GM19025 (cell line): ENCODE results near the gene ELL.

Experiments used
- ATAC-seq: cut with Tn5 transposase; IDR thresholded peaks from one replicate; pipeline ENCODE4 v1.9.1; 2021; ENCODE audit warnings: mild to moderate bottlenecking, low read depth, moderate library complexity; ENCODE audit not compliant: unreplicated experiment

Gene ELL

GRCh38 chr19:18506101-18506930 lies 15.6 kb downstream of the ELL start:
- ATAC-seq, result no peak

DNA sequence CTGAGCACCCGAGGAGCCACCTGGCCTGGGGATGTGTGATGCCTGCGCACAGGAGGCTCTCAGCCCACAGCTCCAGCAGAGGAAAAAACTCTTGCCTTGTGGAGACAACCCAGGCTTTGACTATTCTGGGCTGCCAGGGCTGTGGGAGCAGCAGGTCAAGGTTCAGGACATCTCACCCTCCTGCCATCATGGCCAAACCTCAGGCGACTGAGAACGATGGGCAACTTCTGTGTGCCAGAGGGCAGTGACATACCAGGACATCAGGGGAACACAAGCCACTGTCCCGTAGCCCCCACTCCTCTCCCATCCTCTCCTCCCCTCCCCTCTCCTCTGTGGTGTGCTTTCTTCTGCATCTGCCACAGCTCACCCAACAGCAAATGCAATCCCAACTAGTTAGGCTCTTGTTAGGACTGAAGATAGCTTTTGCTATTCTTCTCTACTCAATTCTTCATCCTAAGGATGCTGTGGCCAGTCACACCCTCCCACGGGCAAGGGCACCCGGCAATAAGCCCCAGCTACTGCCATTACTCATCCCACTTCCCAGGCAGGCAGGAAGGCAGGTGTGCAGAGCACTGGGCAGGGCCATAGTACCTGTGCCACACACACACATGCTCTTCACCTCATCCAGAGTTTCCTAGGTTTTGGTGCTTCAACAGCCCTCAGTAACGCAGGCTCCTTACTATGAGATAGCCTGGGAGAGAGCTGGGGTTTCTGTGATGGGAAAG lies 16.8 kb downstream of the ELL start:
- ATAC-seq, result no peak

- peak; percentile 72 for ATAC-seq
Observed at GRCh38 chr19:18503971-18504885, 17.6 kb downstream of the ELL start.

DNA sequence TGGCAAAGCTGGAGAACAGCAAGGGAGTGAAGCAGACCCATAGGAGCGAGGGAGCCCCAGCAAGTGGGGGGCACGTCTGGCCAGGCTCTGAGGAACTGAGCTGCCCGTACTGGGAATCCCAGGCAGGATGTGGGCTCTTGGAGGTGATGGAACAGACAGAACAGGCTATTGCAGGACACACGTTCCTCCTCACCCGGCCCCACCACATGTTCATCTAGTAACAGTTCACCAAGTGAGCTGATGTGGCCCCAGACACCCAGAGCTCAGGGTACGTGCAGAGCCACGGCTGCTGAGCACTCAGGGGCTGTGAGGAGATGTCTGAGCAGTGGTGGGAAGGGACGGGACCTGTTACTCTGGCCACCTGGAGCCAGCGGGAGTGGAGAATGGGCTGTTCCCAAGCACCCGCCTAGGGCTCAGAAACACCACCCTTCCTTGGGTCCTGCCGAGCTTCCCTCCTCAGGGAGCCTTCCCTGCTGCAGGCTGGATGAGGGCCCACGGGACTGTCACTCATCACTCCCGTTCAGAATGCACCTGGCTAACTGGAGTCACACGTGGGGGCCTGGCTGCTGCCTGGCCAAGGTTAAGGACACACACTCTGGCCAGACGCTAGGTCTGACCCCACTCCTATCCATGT lies 18.4 kb downstream of the ELL start:
- no peak for ATAC-seq

GRCh38 chr19:18502638-18503294 lies 19.1 kb downstream of the ELL start:
- no peak for ATAC-seq

- no peak for ATAC-seq
Observed at GRCh38 chr19:18502246-18502637, 19.6 kb downstream of the ELL start.

- ATAC-seq, result no peak
Observed at GRCh38 chr19:18501832-18502231, 20.0 kb downstream of the ELL start.

- no peak for ATAC-seq
Observed at GRCh38 chr19:18501351-18501750, 20.5 kb downstream of the ELL start.

DNA sequence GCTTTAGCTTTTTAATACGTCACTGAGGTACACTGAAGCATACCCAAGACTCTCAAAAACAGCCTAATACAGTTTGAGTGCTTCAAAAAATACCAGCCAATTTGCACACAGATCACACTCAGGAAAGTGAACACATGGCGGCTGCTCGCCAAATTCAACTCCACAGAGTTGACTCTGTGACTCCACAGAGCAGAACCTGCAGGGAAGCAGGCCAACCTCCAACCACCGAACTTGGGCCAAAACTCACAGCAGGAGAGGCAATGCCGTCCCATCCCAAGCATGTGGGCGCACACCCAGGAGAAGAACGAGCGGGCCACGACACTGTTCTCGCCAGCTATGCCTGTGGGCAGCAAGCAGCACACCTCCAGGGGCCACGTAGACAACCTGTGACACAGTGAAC lies 21.1 kb downstream of the ELL start:
- ATAC-seq, result no peak

DNA sequence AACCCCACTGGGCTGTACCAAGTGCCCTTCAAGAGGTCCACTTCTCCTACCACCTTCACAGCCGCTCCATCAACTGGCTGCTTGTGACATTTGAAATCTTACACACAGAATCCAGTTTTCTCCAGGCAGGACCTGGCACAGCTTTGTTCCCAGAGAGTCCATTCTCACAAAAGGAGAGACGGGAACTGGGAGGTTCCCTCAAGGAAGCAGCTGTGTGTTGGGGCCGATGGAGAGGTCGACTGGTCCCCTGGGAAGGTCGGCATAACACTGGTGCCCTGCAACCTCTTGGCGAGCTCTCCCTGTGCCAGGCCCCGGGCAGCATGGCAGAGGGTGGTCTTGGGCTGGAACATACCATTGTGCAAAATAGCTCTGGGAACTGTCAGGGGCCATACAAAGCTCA lies 21.5 kb downstream of the ELL start:
- no peak for ATAC-seq

- ATAC-seq, result no peak
Observed at GRCh38 chr19:18499055-18499775, 22.7 kb downstream of the ELL start.

DNA sequence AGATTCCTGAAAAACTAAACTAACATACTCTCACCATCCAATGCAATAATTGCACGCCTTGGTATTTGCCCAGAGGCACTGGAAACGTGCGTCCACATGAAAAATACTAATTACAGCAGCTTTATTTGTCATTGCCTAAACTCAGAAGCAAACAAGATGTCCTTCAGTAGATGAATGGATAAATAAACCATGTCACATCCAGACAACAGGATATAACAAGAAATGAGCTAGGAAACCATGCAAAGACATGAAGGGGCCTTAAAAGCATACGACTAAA lies 25.0 kb downstream of the ELL start:
- no peak for ATAC-seq

- no peak for ATAC-seq
Observed at GRCh38 chr19:18496167-18496979, 25.5 kb downstream of the ELL start.

- ATAC-seq, result no peak
Observed at GRCh38 chr19:18495204-18495911, 26.5 kb downstream of the ELL start.

DNA sequence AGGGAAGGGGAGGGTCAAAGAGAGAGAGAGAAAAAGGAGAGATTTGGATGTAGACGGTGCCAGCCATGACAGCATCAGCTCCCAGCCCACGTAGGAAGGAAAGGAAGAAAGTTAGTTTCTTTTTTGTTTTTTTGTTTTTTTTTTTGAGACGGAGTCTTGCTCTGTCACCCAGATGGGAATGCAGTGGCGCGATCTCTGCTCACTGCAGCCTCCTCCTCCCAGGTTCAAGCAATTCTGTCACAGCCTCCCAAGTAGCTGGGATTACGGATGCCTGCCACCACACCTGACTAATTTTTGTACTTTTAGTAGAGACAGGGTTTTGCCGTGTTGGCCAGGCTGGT lies 27.6 kb downstream of the ELL start:
- no peak for ATAC-seq

- ATAC-seq, result no peak
Observed at GRCh38 chr19:18493440-18494266, 28.2 kb downstream of the ELL start.
